ENCODE results near the gene TMEM140. TPM values are rescaled to one million over a fixed set of nuclear protein-coding genes. Genes with fewer than 3 reads are reported as not detected.
"Not testable (repeated sequence)": the region's sequence is repeated elsewhere in the genome, so short reads cannot be mapped to it uniquely, and the experiment has no call there.

The TMEM140 gene
- total and polyA plus RNA-seq, 3 donors from 2014 or later: 5.1 to 11.4 (median 6.3) TPM

GRCh38 chr7:135169141-135169963, 21.5 kb downstream of the TMEM140 start:
- DNase-seq: no peak

GRCh38 chr7:135169964-135170273, 22.0 kb downstream of the TMEM140 start:
- Histone ChIP-seq H3K9me3 (no peaks in the 10 kb centered on the region), H3K27me3 (no peaks in the 10 kb centered on the region), H3K36me3 (ENCODE audit: low read depth, missing control alignments) (no peaks in the 10 kb centered on the region), H3K4me3 (peak overlapping the region; percentile 73 to 79), H3K4me1 (peaks cover 16% of the 10 kb centered on the region), H3K27ac (peak overlapping the region; percentile 84 to 93)
- TF ChIP-seq, protein P1, sequence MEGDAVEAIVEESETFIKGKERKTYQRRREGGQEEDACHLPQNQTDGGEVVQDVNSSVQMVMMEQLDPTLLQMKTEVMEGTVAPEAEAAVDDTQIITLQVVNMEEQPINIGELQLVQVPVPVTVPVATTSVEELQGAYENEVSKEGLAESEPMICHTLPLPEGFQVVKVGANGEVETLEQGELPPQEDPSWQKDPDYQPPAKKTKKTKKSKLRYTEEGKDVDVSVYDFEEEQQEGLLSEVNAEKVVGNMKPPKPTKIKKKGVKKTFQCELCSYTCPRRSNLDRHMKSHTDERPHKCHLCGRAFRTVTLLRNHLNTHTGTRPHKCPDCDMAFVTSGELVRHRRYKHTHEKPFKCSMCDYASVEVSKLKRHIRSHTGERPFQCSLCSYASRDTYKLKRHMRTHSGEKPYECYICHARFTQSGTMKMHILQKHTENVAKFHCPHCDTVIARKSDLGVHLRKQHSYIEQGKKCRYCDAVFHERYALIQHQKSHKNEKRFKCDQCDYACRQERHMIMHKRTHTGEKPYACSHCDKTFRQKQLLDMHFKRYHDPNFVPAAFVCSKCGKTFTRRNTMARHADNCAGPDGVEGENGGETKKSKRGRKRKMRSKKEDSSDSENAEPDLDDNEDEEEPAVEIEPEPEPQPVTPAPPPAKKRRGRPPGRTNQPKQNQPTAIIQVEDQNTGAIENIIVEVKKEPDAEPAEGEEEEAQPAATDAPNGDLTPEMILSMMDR (IDR thresholded peaks at IDR 0.05): no peak
- TF ChIP-seq POLR2A (IDR thresholded peaks at IDR 0.05): no peak
- intact Hi-C loops (cut with DNase I; ENCODE audit: low total_unique reads): loop anchor here (10.0 kb wide), 2 partner anchors 185 to 485 kb away; partner anchors contain the start of gene AGBL3
- DNase-seq: peak; percentile 67
- 2 to 4% methylated on average over 9 to 17 of the region's 17 CpGs for WGBS, 2 donors

More at GRCh38 chr7:135169141-135169963, 21.5 kb downstream of the TMEM140 start:
- Histone ChIP-seq H3K27me3 (no peaks in the 10 kb centered on the region), H3K9me3 (no peaks in the 10 kb centered on the region), H3K4me3 (peak overlapping the region; percentile 73 to 79), H3K27ac (peak overlapping the region; percentile 84 to 93), H3K4me1 (peaks cover 16% of the 10 kb centered on the region), H3K36me3 (ENCODE audit: low read depth, missing control alignments) (no peaks in the 10 kb centered on the region)
- WGBS, 2 donors: 44 to 59% methylated on average over 11 of the region's 11 CpGs
- TF ChIP-seq, protein P1 (IDR thresholded peaks at IDR 0.05): no peak
- no peak for TF ChIP-seq POLR2A (IDR thresholded peaks at IDR 0.05)
- intact Hi-C loops (cut with DNase I; ENCODE audit: low total_unique reads): loop anchor here (10.0 kb wide), 2 partner anchors 185 to 485 kb away; partner anchors contain the start of gene AGBL3

DNA sequence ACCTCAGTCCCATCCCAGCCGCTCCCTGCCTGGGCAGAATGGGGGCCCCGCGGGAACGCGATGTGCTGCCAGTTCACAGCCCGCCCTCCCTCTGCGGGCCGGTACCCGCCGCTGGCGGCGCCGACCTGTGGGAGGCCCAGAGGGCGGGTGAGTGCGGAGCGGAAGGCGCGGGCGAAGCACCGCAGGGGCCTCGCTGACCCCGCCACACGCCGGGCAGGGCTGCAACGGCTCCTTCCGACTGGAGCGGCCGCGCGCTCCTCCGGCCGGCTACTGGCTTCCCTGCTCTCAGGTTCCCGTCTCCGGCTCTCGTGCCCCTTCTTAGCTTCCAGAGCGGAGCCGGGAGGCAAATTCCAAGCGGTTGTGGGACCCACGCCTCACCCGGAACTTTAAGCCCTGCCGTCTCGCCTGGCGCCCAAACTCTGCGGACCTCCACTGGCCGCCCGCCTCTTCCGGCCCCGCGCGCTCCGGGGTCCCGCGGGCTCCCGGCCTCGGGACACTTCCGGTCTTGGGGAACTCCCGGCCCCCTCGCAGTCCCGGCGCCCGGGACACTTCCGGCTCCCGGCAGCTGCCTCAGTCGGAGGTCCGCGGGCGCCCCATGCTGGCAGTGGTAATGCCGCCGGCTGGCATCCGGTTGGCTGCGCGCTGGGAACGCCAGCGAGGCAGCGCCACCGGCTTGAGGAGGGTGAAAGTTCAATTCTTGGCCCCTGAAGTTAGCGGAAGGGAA, 22.6 kb downstream of the TMEM140 start, which contains the start of gene CYREN:
Gene CYREN (minus strand): TSS at position 434 of the 724 bp plus-strand sequence. CDS start 1,785 bp downstream, outside the sequence.
- intact Hi-C loops (cut with DNase I; ENCODE audit: low total_unique reads): no loop called here
- 1% methylated on average over 18 to 75 of the region's 77 CpGs for WGBS, 2 donors
- peak; percentile 94 for DNase-seq
- Histone ChIP-seq H3K36me3 (ENCODE audit: low read depth, missing control alignments) (no peaks in the 10 kb centered on the region), H3K27ac (peak within 1 kb of the TSS; percentile 84 to 93), H3K4me3 (peak within 1 kb of the TSS; percentile 73 to 79), H3K27me3 (no peaks in the 10 kb centered on the region), H3K9me3 (no peaks in the 10 kb centered on the region), H3K4me1 (peaks cover 16% of the 10 kb centered on the region)
- TF ChIP-seq, protein P1 (IDR thresholded peaks at IDR 0.05): peak; percentile 62 to 67 (median 64)
- TF ChIP-seq POLR2A (IDR thresholded peaks at IDR 0.05): peak; percentile 19

GRCh38 chr7:135170998-135171481, 23.2 kb downstream of the TMEM140 start:
- intact Hi-C loops (cut with DNase I; ENCODE audit: low total_unique reads); H3K36me3 ChIP-seq (ENCODE audit: low read depth, missing control alignments); DNase-seq; H3K27me3 ChIP-seq; H3K9me3 ChIP-seq: not testable (repeated sequence)
- TF ChIP-seq, protein P1 (IDR thresholded peaks at IDR 0.05): peak in 1 of 3 experiments; percentile 29
- Histone ChIP-seq H3K4me1 (peaks cover 16% of the 10 kb centered on the region), H3K27ac (peak overlapping the region; percentile 84 to 93), H3K4me3 (peak overlapping the region; percentile 73 to 79)
- WGBS, 2 donors: 13 to 15% methylated on average over 12 of the region's 12 CpGs

DNA sequence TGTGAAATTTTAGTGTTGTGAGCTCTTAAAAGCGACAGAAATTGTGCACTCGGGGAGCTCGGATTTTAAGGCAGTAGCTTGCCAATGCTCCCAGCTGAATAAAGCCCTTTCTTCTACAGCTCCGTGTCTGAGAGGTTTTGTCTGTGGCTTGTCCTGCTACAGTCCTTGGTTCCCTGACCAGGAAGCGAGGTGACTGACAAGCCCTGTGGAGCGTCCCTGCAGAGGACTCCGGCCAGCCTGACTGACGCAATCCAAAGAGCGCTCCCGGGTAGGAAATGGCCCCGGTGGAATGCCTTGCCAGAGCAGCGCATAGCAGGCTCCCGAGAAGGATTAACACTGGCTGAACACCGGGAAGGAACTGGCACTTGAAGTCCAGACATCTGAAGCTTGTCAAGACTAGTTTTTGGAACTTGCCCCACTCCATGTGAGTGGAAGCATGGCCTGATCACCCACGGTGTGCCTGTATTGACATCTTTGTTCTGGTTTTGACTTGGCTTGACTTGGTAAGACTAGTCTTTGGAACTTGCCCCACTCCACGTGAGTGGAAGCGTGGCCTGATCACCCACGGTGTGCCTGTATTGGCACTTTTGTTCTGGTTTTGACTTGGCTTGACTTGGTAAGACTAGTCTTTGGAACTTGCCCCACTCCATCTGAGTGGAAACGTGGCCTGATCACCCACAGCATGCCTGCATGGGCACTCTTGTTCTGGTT, 23.9 kb downstream of the TMEM140 start:
- H3K4me3 ChIP-seq; H3K36me3 ChIP-seq (ENCODE audit: low read depth, missing control alignments); intact Hi-C loops (cut with DNase I; ENCODE audit: low total_unique reads); H3K9me3 ChIP-seq; DNase-seq; H3K27me3 ChIP-seq: not testable (repeated sequence)
- Histone ChIP-seq H3K4me1 (peaks cover 16% of the 10 kb centered on the region), H3K27ac (peak overlapping the region in 1 of 2 donors; percentile 93)
- WGBS, 2 donors: 53 to 71% methylated on average over 12 to 19 of the region's 19 CpGs

- H3K27ac ChIP-seq; H3K27me3 ChIP-seq; DNase-seq; H3K4me3 ChIP-seq; H3K9me3 ChIP-seq; H3K36me3 ChIP-seq (ENCODE audit: low read depth, missing control alignments); intact Hi-C loops (cut with DNase I; ENCODE audit: low total_unique reads); H3K4me1 ChIP-seq: not testable (repeated sequence)
- 94% methylated on average over 4 of the region's 4 CpGs for WGBS, 2 donors
These were observed 26.0 kb downstream of the TMEM140 start for GRCh38 chr7:135173916-135174315.
